Measurements from ENCODE around the gene CES3.

The CES3 gene

DNA sequence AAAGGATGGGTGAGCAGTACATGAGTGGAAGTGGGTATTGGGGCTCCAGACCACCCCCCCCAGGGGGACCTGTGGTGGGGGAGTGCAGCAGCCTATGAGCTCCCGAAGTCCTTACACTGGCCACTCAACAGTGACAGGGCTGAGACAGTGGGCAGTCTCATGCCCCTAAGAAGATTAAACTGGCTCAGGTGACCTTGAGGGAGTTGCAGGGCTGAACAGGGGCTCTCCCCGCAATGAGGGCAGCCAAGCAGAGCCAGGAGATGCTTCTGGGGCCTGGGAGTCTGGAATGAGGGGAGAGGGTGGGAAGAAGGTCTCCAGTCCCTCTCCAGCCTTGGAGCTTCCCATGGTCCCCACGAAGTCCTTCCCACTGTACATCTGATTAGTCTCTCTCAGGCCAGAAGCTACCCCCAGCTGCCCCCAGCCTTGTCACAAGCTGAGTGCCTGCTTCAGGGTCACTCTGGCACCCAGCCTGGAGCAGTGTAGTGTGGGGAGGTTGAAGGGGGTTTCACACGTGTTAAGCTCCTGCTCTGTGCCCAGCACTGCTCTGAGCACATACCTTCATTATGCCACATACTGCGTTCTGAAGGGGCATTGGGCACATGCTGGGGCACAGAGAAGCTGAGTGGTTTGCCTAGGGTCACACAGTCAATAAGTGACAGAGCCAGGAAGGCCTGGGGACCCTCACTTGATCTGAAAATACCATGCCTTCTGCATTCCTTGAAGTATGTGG is 41.3 kb upstream of the CES3 start:
- Histone ChIP-seq H3K36me3 (peaks cover 36% of the 10 kb centered on the region), H3K9me3 (ENCODE audit: severe bottlenecking) (no peaks in the 10 kb centered on the region), H3K4me3 (ENCODE audit: low read depth, low read length) (no peak overlapping the region), H3K27me3 (ENCODE audit: insufficient read depth, low read depth, severe bottlenecking) (no peaks in the 10 kb centered on the region), H3K27ac (peak overlapping the region; percentile 90)
- TF ChIP-seq, protein P1, sequence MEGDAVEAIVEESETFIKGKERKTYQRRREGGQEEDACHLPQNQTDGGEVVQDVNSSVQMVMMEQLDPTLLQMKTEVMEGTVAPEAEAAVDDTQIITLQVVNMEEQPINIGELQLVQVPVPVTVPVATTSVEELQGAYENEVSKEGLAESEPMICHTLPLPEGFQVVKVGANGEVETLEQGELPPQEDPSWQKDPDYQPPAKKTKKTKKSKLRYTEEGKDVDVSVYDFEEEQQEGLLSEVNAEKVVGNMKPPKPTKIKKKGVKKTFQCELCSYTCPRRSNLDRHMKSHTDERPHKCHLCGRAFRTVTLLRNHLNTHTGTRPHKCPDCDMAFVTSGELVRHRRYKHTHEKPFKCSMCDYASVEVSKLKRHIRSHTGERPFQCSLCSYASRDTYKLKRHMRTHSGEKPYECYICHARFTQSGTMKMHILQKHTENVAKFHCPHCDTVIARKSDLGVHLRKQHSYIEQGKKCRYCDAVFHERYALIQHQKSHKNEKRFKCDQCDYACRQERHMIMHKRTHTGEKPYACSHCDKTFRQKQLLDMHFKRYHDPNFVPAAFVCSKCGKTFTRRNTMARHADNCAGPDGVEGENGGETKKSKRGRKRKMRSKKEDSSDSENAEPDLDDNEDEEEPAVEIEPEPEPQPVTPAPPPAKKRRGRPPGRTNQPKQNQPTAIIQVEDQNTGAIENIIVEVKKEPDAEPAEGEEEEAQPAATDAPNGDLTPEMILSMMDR (IDR thresholded peaks at IDR 0.05; ENCODE audit: low read depth, low read length) = no peak
- peak; percentile 84 for DNase-seq

DNA sequence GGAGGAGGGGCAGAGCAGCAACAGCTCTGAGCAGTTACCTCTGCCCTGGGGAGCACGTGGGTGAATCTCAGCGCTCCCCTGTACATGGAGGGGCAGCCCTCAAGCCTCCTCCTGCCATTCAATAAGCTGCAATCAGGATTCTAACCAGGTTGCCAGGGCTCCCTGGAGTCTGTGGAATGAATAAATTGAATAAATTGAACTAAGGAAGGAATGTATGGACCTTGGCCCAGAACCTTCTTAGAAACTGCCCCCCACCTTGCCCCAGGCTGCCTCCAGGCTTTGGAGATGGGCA is 40.8 kb upstream of the CES3 start:
- no peak for DNase-seq
- H3K27me3 ChIP-seq (ENCODE audit: insufficient read depth, low read depth, severe bottlenecking) = no peaks in the 10 kb centered on the region
- peak overlapping the region; percentile 90 for H3K27ac ChIP-seq
- H3K36me3 ChIP-seq = peaks cover 36% of the 10 kb centered on the region
- no peak overlapping the region for H3K4me3 ChIP-seq (ENCODE audit: low read depth, low read length)
- TF ChIP-seq, protein P1 (IDR thresholded peaks at IDR 0.05; ENCODE audit: low read depth, low read length) = no peak
- no peaks in the 10 kb centered on the region for H3K9me3 ChIP-seq (ENCODE audit: severe bottlenecking)

DNA sequence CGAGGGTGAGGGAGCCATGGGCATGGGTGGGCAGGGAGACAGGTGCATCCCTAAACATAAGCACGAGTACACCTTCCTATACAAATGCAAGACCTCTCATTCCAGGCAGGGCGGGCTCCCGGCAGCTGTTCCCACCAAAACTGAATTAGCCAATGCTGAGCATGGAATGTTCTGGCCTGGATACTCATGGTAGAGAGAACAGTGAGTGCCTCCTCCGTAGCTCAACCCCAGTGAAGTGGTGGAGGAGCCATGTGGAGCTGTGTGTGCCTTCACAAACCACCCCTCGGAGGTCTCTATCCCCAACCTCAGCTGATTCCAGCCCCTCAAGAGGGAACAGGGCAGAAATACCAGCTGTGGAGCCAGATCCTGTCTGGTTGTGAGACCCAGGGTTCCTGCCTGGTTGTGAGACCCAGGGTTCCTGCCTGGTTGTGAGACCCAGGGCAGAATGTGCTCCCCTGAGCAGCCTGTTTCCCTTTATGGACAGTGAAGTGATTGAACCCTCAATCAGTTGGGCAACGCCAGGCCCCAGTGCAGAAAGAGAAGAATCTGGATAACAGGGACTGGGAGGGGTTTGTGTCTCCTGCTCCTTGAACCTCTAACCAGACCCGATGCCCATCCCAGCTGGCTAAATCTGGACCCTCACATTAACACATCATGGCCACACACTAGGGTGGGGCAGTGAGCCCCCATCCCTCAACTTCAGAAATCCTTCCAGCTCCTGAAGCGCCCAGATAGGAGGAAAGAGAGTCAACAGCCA is 40.0 kb upstream of the CES3 start:
- peak overlapping the region; percentile 78 for H3K27ac ChIP-seq
- TF ChIP-seq, protein P1 (IDR thresholded peaks at IDR 0.05; ENCODE audit: low read depth, low read length) = no peak
- H3K27me3 ChIP-seq (ENCODE audit: insufficient read depth, low read depth, severe bottlenecking) = no peaks in the 10 kb centered on the region

DNA sequence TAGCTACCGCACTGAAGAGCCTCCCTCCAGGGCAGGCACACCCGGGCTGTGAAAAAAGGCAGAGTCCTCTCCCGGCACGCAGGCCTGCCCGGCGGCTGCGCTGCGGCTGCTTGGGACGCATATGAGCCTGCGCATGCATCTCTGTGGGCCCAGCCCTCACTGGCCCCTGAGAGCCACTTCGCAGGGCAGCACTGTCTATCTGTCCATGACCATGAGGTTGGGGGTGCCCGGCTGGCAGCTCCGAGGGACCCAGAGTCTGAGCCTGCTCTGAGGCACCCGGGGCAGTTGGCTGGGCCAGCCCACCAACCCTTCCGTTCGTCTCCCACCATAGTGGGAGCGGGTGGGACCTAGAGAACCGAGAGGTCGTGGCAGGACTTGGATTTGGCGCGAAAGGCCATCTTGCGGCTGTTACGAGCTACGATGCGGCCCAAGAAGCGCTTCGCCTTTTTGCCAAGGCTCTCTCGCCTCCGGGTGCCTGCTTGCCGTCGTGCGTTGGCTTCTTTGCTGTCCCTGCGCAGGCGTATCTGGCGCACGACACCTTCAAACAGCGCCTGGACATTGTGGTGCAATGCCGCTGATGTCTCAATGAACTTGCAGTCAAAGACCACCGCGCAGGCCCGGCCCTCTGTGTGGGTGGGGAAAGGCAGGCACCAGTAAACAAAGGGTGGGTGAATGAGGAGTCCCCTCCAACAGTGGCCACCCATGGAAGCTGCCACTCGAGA is 39.2 kb upstream of the CES3 start:
- no peak overlapping the region for H3K4me3 ChIP-seq (ENCODE audit: low read depth, low read length)
- TF ChIP-seq, protein P1 (IDR thresholded peaks at IDR 0.05; ENCODE audit: low read depth, low read length) = no peak
- H3K9me3 ChIP-seq (ENCODE audit: severe bottlenecking) = no peaks in the 10 kb centered on the region
- DNase-seq = no peak
- H3K27ac ChIP-seq = peak overlapping the region; percentile 78
- H3K27me3 ChIP-seq (ENCODE audit: insufficient read depth, low read depth, severe bottlenecking) = no peaks in the 10 kb centered on the region
- peaks cover 36% of the 10 kb centered on the region for H3K36me3 ChIP-seq

More for the DNA sequence above, 40.0 kb upstream of the CES3 start:
- no peaks in the 10 kb centered on the region for H3K9me3 ChIP-seq (ENCODE audit: severe bottlenecking)
- H3K36me3 ChIP-seq = peaks cover 36% of the 10 kb centered on the region
- no peak for DNase-seq
- H3K4me3 ChIP-seq (ENCODE audit: low read depth, low read length) = no peak overlapping the region

DNA sequence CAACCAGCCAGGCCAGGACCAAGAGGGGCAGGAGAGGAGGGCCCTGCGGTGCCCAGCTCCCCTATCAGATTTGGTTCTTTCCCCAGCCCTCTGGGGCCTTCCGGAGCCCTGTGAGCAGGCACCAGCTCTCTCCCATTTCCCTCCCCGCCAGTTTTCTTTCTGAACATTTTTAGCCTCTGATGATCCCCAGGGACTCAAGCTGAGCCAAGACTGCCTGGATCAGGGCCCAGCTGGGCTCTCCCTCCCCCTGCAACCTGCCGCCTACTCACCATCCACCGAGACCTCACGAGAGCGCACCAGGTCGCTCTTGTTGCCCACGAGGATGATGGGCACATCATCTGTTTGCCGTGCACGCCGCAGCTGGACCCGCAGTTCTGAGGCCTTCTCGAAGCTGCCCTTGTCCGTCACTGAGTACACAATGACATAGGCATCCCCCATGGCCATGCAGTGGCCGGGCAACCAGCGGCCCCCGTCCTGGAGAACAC is 37.8 kb upstream of the CES3 start:
- TF ChIP-seq, protein P1 (IDR thresholded peaks at IDR 0.05; ENCODE audit: low read depth, low read length) = no peak
- Histone ChIP-seq H3K27ac (peak overlapping the region; percentile 78), H3K9me3 (ENCODE audit: severe bottlenecking) (no peaks in the 10 kb centered on the region), H3K36me3 (peaks cover 36% of the 10 kb centered on the region), H3K27me3 (ENCODE audit: insufficient read depth, low read depth, severe bottlenecking) (no peaks in the 10 kb centered on the region), H3K4me3 (ENCODE audit: low read depth, low read length) (peak overlapping the region; percentile 24)
- peak; percentile 60 for DNase-seq
